ENCODE results near the gene C2orf80.

DNA sequence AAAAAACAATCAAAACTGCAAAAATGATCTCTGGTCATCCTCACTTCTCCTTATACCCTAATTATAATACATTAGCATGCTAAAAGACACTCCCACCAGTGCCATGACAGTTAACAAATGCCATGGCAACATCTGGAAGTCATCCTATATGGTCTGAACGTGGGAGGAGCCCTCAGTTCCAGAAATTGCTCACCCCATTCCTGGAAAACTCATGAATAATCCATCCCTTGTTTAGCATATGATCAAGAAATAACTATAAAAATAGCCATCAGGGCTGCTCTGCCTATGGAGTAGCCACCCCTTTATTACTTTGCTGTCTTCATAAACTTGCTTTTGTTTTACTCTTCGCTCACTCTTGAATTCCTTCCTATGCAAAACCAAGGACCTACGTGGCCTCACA is 5.7 kb upstream of the C2orf80 start:
- no peak for TF ChIP-seq NFRKB (IDR thresholded peaks at IDR 0.05; ENCODE audit: low read depth)
- no peak for TF ChIP-seq LARP7 (IDR thresholded peaks at IDR 0.05)
- TF ChIP-seq JUN (IDR thresholded peaks at IDR 0.05; ENCODE audit: borderline replicate concordance, low read depth, low read length), result no peak
- no peak for TF ChIP-seq JUN (CRISPR knock-in tag; IDR thresholded peaks at IDR 0.05; ENCODE audit: borderline replicate concordance)
- TF ChIP-seq SMARCE1 (IDR thresholded peaks at IDR 0.05), result no peak
- no peak for TF ChIP-seq SIX5 (IDR thresholded peaks at IDR 0.05; ENCODE audit: borderline replicate concordance in 1 of 2, insufficient read depth in 1 of 2, low read depth in 1 of 2, low read length in 2 of 2)

Measured in K562 (cell line).